Activated T-helper 17 cell treated with anti-CD3 and anti-CD28 coated beads, Interleukin-2, amount 50 U/mL, for 72 hours (primary cell): ENCODE results near the gene AGER. TPM values are rescaled to one million over a fixed set of nuclear protein-coding genes. Genes with fewer than 3 reads are reported as not detected.
A peak's percentile ranks its signal among the peaks of the same experiment; 100 is the strongest.
"Not testable (repeated sequence)": the region's sequence is repeated elsewhere in the genome, so short reads cannot be mapped to it uniquely, and the experiment has no call there.

Source experiments
- ATAC-seq: fragments of 150-1000 bp; cut with Tn5 transposase; replicated peaks from 2 replicates; pipeline ENCODE4 v1.10.0; 2021; ENCODE audit warnings: mild to moderate bottlenecking, moderate library complexity
- H3K27ac Mint-ChIP-seq: one replicate; pipeline ENCODE4 v1.8.0; 2022; ENCODE audit warnings: mixed read lengths
- H3K27me3 Mint-ChIP-seq: one replicate; pipeline ENCODE4 v1.8.0; 2022; ENCODE audit warnings: mixed read lengths
- H3K36me3 Mint-ChIP-seq: one replicate; pipeline ENCODE4 v1.8.0; 2022; ENCODE audit warnings: low read depth, mild to moderate bottlenecking, mixed read lengths
- H3K4me1 Mint-ChIP-seq: one replicate; pipeline ENCODE4 v1.8.0; 2022; ENCODE audit warnings: mixed read lengths
- H3K4me3 Mint-ChIP-seq: one replicate; pipeline ENCODE4 v1.8.0; 2022; ENCODE audit warnings: mild to moderate bottlenecking, mixed read lengths
- H3K9me3 Mint-ChIP-seq: one replicate; pipeline ENCODE4 v1.8.0; 2022; ENCODE audit warnings: mixed read lengths
- total RNA-seq, 2 donors: library from RNA; stranded (reverse); gene quantifications; one replicate each; pipeline ENCODE4 v1.2.3, GENCODE V29; 2022

Gene AGER
- 10 to 100 TPM; 19.3 to 50.2 TPM for total RNA-seq

DNA sequence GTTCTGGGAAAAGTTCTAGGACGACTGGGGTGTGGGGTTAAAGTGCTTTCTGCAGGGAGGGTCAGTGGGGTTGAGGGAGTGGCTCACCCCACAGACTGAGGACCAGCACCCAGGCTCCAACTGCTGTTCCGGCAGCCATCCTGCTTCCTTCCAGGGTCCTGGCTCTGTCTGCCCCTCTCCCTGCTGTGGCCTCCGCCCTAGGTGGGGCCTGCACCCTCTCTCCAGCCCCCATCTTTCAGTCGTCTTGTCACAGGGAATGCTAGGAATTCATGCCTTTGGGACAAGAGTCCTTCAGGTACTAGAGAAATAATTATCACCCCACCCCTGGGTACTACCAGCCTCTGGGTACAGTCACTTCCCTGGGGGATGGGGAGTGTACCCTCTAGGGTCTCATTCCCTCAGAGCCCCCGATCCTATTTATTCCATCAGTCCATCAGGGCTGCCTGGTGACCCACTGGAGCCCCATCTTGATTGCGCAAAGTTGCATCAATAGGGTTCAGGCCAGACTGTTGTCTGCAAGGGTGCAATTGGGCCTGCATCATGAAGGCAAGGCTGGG, at the start of gene AGER:
TSS of gene AGER (minus strand) at position 170 of the 557 bp plus-strand sequence. CDS start at position 139, 31 bp downstream.
- H3K9me3 Mint-ChIP-seq: no peaks in the 10 kb centered on the region
- ATAC-seq: no peak
- H3K4me1 Mint-ChIP-seq: peaks cover 39% of the 10 kb centered on the region
- no peaks in the 10 kb centered on the region for H3K27me3 Mint-ChIP-seq
- H3K4me3 Mint-ChIP-seq: peak within 1 kb of the TSS; percentile 12
- H3K27ac Mint-ChIP-seq: peak within 1 kb of the TSS; percentile 75
- peaks cover 97% of the 10 kb centered on the region for H3K36me3 Mint-ChIP-seq

DNA sequence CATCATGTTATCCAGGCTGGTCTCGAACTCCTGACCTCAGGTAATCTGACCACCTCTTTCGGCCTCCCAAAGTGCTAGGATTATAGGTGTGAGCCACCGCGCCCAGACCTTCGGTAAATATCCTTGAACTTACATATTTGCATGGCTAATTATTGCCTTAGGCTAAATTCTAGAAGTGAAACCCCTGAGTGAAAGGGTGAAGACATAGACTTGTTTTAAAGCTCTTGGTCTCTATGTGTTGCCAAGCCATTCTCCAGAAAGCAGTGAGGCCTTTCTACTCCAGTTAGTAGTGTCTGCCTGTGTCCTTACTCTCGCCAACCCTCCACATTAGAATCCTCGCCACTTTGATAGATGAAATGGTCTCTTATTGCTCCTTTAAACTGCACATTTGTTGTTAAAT, 42.4 kb upstream of the AGER start:
- ATAC-seq: no peak
- H3K27ac Mint-ChIP-seq: no peak overlapping the region
- no peaks in the 10 kb centered on the region for H3K9me3 Mint-ChIP-seq
- no peak overlapping the region for H3K4me3 Mint-ChIP-seq
- no peaks in the 10 kb centered on the region for H3K36me3 Mint-ChIP-seq
- H3K27me3 Mint-ChIP-seq: no peaks in the 10 kb centered on the region
- no peaks in the 10 kb centered on the region for H3K4me1 Mint-ChIP-seq

- Mint-ChIP-seq H3K27ac (no peak overlapping the region), H3K4me1 (no peaks in the 10 kb centered on the region), H3K4me3 (no peak overlapping the region), H3K36me3 (no peaks in the 10 kb centered on the region), H3K27me3 (no peaks in the 10 kb centered on the region), H3K9me3 (no peaks in the 10 kb centered on the region)
- no peak for ATAC-seq
Measured at GRCh38 chr6:32224696-32225095, 40.6 kb upstream of the AGER start.

- Mint-ChIP-seq H3K4me1 (no peaks in the 10 kb centered on the region), H3K9me3 (no peaks in the 10 kb centered on the region), H3K36me3 (no peaks in the 10 kb centered on the region), H3K27me3 (no peaks in the 10 kb centered on the region), H3K4me3 (no peak within 1 kb of the TSS), H3K27ac (peak within 1 kb of the TSS; percentile 58)
- no peak for ATAC-seq
Measured at GRCh38 chr6:32223258-32224235, 39.5 kb upstream of the AGER start, which contains the start of gene NOTCH4. Gene NOTCH4 (minus strand): TSS chr6:32224067. CDS start chr6:32223928, 139 bp downstream.

DNA sequence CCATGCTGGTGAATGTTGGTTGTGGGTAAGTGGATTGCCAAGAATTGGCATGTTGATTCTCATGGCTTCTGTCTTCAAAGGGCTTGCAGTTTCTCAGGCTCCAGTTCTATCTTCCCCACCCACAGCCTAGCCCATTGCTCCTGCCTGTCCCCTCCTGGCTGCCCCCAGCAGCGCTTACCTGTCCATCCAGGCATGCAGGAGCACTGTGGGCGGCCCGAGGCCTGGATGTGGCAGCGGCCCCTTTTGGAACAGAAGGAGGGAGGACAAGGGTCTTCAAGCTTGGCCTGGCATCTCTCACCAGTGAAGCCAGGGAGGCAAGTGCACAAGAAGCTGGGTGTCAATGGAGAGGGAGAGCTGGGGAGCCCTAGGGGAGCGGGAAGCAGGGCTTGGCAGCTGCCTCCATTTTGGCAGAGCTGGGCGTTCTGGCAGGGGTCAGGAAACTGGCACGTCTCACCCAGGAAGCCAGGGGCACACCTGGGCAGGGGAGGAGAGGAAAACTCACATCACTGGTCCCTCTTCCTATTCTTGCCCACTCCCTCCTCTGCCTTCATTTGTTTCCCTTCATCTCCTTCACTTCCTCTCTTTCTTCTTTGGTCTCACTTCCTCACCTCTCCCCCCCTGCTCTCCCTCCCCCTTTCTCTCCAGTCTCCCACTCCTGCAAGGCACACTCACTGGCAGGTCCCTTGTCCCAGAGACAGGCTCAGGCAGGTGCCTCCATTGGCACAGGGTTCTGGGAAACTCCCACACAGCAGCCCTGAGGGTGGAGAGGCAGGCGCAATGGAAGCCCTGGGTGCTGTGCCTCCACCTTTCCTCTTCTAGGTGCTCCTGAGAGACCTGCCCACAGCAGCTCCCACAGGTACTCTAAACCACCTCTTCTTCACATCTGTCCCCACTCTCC, 38.5 kb upstream of the AGER start:
- Mint-ChIP-seq H3K36me3 (no peaks in the 10 kb centered on the region), H3K9me3 (no peaks in the 10 kb centered on the region), H3K27me3 (no peaks in the 10 kb centered on the region), H3K4me1 (no peaks in the 10 kb centered on the region), H3K4me3 (no peak overlapping the region), H3K27ac (no peak overlapping the region)
- no peak for ATAC-seq

DNA sequence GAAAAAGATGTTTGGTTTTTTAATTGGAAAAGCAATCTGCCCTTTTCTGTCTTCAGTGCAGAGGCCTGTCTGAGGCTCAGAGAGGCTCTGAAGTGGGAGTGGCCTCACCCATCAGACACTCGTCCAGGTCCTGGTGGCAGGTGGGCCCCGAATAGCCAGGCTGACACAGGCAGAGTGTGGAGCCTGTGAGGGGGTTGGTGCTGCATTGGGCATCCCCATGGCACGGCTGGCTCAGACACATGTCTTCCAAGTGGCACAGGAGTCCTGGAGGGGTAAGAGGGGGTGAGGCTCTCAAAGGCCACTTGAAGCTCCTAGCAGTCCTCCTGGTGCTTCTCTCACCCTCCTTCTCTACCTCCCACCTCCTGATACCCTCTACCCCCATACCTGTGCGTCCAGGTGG, 36.0 kb upstream of the AGER start:
- H3K27ac Mint-ChIP-seq: no peak overlapping the region
- no peaks in the 10 kb centered on the region for H3K9me3 Mint-ChIP-seq
- no peak for ATAC-seq
- H3K36me3 Mint-ChIP-seq: no peaks in the 10 kb centered on the region
- H3K4me1 Mint-ChIP-seq: no peaks in the 10 kb centered on the region
- H3K27me3 Mint-ChIP-seq: no peaks in the 10 kb centered on the region
- H3K4me3 Mint-ChIP-seq: no peak overlapping the region

DNA sequence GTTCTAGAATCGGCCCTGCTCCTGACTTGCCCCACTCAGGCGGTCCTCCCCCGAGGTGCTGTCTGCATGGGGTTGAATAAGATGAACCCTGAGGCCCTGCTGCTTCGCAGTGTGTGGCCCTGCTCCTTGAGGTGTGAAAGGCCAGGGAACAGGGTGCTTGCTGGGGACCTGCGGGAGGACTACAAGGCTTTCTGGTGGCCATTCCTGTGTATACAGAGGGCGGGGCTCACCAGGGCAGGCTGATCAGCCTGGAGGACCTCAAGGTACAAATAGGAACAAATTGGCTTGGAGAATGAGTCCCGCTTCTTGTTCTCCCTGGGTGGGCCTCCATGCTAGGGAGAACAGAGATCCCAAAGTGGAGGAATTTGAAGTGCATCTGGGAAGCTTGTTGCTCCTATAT, 34.1 kb upstream of the AGER start:
- Mint-ChIP-seq H3K27me3 (no peaks in the 10 kb centered on the region), H3K4me1 (no peaks in the 10 kb centered on the region), H3K9me3 (no peaks in the 10 kb centered on the region), H3K36me3 (no peaks in the 10 kb centered on the region), H3K27ac (no peak overlapping the region), H3K4me3 (no peak overlapping the region)
- no peak for ATAC-seq

DNA sequence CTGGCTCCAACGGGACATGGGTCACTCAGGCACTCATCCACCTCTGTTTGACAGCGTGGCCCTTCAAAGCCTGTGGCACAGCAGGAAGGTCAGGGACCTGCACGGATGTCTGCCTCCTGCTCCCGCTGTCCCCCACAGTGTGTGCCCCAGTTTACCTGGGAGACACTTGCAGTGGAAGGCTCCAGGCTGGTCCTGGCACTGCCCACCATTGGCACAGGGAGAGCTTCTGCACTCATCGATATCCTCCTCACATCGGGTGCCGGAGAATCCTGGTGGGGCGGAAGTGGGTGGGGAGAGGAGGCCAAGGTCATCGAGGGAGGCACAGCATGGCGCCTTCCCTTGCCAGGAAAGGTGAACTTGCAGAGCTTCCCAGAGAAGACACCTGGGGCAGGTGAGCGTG, 32.9 kb upstream of the AGER start:
- ATAC-seq: no peak
- Mint-ChIP-seq H3K9me3 (no peaks in the 10 kb centered on the region), H3K4me3 (no peak overlapping the region), H3K36me3 (no peaks in the 10 kb centered on the region), H3K27ac (no peak overlapping the region), H3K4me1 (no peaks in the 10 kb centered on the region), H3K27me3 (no peaks in the 10 kb centered on the region)

- no peaks in the 10 kb centered on the region for H3K27me3 Mint-ChIP-seq
- H3K9me3 Mint-ChIP-seq: no peaks in the 10 kb centered on the region
- no peak overlapping the region for H3K27ac Mint-ChIP-seq
- no peak for ATAC-seq
- H3K36me3 Mint-ChIP-seq: no peaks in the 10 kb centered on the region
- no peak overlapping the region for H3K4me3 Mint-ChIP-seq
- H3K4me1 Mint-ChIP-seq: no peaks in the 10 kb centered on the region
Measured at GRCh38 chr6:32216285-32216684, 32.2 kb upstream of the AGER start.

- H3K27me3 Mint-ChIP-seq: no peaks in the 10 kb centered on the region
- H3K4me3 Mint-ChIP-seq: no peak overlapping the region
- no peak overlapping the region for H3K27ac Mint-ChIP-seq
- no peaks in the 10 kb centered on the region for H3K9me3 Mint-ChIP-seq
- H3K36me3 Mint-ChIP-seq: no peaks in the 10 kb centered on the region
- H3K4me1 Mint-ChIP-seq: no peaks in the 10 kb centered on the region
- ATAC-seq: no peak
Measured at GRCh38 chr6:32215617-32216016, 31.6 kb upstream of the AGER start.

- H3K9me3 Mint-ChIP-seq: no peaks in the 10 kb centered on the region
- no peak overlapping the region for H3K4me3 Mint-ChIP-seq
- H3K27me3 Mint-ChIP-seq: no peaks in the 10 kb centered on the region
- no peak overlapping the region for H3K27ac Mint-ChIP-seq
- ATAC-seq: no peak
- H3K36me3 Mint-ChIP-seq: no peaks in the 10 kb centered on the region
- H3K4me1 Mint-ChIP-seq: no peaks in the 10 kb centered on the region
Measured at GRCh38 chr6:32214126-32214525, 30.1 kb upstream of the AGER start.

GRCh38 chr6:32213649-32214048, 29.6 kb upstream of the AGER start:
- Mint-ChIP-seq H3K9me3 (no peaks in the 10 kb centered on the region), H3K36me3 (no peaks in the 10 kb centered on the region), H3K4me3 (no peak overlapping the region), H3K27me3 (no peaks in the 10 kb centered on the region), H3K4me1 (no peaks in the 10 kb centered on the region), H3K27ac (no peak overlapping the region)
- ATAC-seq: no peak

DNA sequence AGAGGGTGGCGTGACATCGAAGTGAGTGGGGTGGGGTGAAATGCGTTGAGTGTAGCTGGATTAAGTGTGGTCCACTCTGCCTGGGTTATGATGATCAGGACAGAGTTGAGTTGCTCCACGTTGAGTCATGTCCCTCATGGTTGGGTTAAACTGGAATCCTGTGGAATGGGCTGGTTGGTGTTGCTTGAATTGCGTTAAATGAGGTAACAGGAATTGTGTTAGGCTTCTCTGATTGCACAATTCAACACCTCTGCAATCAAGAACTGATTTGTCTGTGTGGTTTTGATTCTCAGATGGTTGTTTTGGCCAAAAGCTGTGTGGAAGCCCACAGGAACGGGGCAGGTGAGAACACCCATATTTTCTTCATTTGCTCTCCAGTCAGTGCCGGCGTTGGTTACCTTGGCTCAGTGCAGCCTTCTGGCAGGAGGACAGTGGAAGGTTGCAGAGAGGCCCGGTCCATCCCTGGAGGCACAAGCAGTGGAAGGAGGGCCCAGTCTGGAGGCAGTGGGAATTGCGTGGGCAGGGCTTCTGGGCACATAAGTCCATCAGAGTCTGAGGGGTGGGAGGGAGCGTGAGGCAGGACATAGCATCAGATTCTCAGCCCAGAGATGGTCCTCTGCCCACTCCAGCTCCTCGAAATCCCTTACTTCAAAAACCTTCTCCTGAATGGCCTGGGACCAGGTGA, 28.2 kb upstream of the AGER start:
- ATAC-seq: no peak
- H3K4me3 Mint-ChIP-seq: no peak overlapping the region
- no peaks in the 10 kb centered on the region for H3K9me3 Mint-ChIP-seq
- H3K4me1 Mint-ChIP-seq: no peaks in the 10 kb centered on the region
- no peaks in the 10 kb centered on the region for H3K27me3 Mint-ChIP-seq
- no peaks in the 10 kb centered on the region for H3K36me3 Mint-ChIP-seq
- no peak overlapping the region for H3K27ac Mint-ChIP-seq

- H3K36me3 Mint-ChIP-seq, H3K9me3 Mint-ChIP-seq, H3K4me1 Mint-ChIP-seq, H3K27me3 Mint-ChIP-seq, H3K27ac Mint-ChIP-seq, H3K4me3 Mint-ChIP-seq, ATAC-seq: not testable (repeated sequence)
Measured at GRCh38 chr6:32211432-32211831, 27.4 kb upstream of the AGER start.
